ENCODE measurements around the gene STRN3.
"Not testable (repeated sequence)": the region's sequence is repeated elsewhere in the genome, so short reads cannot be mapped to it uniquely, and the experiment has no call there.

DNA sequence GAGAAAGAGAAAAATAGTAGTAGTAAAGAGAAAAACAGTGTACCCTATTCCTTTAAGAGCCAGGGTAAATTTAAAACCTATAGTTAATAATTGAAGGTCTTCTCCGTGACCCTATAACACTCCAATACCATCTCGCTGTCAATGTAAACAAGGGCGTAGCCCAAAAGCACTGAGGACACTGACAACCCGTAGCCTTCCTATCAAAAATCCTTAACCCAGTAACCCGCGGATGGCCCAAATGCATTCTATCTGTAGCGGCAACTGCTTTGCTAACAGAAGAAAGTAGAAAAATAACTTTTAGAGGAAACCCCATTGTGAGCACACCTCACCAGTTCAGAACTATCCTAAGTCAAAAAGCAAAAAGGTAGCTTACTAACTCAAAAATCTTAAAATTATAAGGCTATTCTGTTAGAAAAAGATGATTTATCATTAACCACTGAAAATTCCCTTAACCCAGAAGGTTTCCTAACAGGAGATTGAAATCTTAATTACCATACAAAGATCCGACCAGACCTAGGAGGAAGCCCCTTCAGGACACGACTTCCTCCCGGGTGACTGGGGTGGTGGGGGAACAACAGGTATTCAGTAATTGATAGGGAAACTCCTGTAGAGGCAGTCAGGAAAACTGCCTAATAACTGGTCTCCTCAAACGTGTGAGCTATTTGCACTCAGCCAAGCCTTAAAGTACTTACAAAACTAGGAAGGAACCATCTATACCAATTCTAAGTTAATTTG lies 58.6 kb downstream of the STRN3 start:
- TF ChIP-seq, protein P1, sequence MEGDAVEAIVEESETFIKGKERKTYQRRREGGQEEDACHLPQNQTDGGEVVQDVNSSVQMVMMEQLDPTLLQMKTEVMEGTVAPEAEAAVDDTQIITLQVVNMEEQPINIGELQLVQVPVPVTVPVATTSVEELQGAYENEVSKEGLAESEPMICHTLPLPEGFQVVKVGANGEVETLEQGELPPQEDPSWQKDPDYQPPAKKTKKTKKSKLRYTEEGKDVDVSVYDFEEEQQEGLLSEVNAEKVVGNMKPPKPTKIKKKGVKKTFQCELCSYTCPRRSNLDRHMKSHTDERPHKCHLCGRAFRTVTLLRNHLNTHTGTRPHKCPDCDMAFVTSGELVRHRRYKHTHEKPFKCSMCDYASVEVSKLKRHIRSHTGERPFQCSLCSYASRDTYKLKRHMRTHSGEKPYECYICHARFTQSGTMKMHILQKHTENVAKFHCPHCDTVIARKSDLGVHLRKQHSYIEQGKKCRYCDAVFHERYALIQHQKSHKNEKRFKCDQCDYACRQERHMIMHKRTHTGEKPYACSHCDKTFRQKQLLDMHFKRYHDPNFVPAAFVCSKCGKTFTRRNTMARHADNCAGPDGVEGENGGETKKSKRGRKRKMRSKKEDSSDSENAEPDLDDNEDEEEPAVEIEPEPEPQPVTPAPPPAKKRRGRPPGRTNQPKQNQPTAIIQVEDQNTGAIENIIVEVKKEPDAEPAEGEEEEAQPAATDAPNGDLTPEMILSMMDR (IDR thresholded peaks at IDR 0.05), result not testable (repeated sequence)
- not testable (repeated sequence) for TF ChIP-seq POLR2A (IDR thresholded peaks at IDR 0.05); POLR2AphosphoS5 (IDR thresholded peaks at IDR 0.05; ENCODE audit: insufficient read depth in 1 of 2, low read depth in 1 of 2)

All from vagina (tissue), 2 donors.